Vagina (tissue), 2 donors: ENCODE measurements around the gene HAO2. TPM values are rescaled to one million over a fixed set of nuclear protein-coding genes. Genes with fewer than 3 reads are reported as not detected.

Experiments
- DNase-seq, 2 donors: peaks; one replicate each; pipeline ENCODE4 v3.0.0-alpha.2; 2017; ENCODE audit errors: extremely low spot score in 2 of 2
- H3K27ac ChIP-seq: fragments of 200-600 bp; sonication (generic); one replicate; pipeline ENCODE4 v1.5.1; 2019
- H3K27me3 ChIP-seq: fragments of 200-600 bp; sonication (generic); one replicate; pipeline ENCODE4 v1.5.1; 2019
- H3K36me3 ChIP-seq, 2 donors: fragments of 200-600 bp; sonication (generic); one replicate each; pipeline ENCODE4 v1.5.1; 2017 to 2019
- H3K4me1 ChIP-seq: fragments of 200-600 bp; sonication (generic); one replicate; pipeline ENCODE4 v1.5.1; 2019
- H3K4me3 ChIP-seq, 2 donors: fragments of 200-600 bp; sonication (generic); 1 replicate in 1 of 2; 2 replicates in 1 of 2; pipeline ENCODE4 v1.5.1; 2016 to 2019
- H3K9me3 ChIP-seq: fragments of 200-600 bp; sonication (generic); one replicate; pipeline ENCODE4 v1.5.1; 2019
- CTCF ChIP-seq, 3 experiments: fragments of 450-650 bp in 2 of 3; fragments of 200-600 bp in 1 of 3; sonication (generic) in 1 of 3; IDR thresholded peaks; one replicate each; pipeline ENCODE4 v1.5.1; 2017 to 2019; ENCODE audit warnings: antibody characterized with exemption in 3 of 3, mild to moderate bottlenecking in 2 of 3, moderate library complexity in 2 of 3
- POLR2A ChIP-seq, 2 donors: fragments of 450-650 bp; IDR thresholded peaks; one replicate each; pipeline ENCODE4 v1.6.1; 2017; ENCODE audit warnings: antibody characterized with exemption in 2 of 2, mild to moderate bottlenecking in 2 of 2, moderate library complexity in 2 of 2
- POLR2AphosphoS5 ChIP-seq, 2 donors: sonication (generic); formaldehyde crosslinking; IDR thresholded peaks; one replicate each; pipeline ENCODE4 v1.9.0; 2017; ENCODE audit warnings: antibody characterized with exemption in 2 of 2, mild to moderate bottlenecking in 2 of 2, low read depth in 1 of 2; ENCODE audit not compliant: insufficient read depth in 1 of 2
- intact Hi-C: fragments of 100-400 bp; cut with DNase I; formaldehyde crosslinking; loops from one replicate; pipeline ENCODE4 v1.15.1; 2023
- total RNA-seq: library from RNA; depleted of rRNA; stranded (reverse); fragments of >200 nt; gene quantifications from one replicate; pipeline ENCODE4 v1.2.3, GENCODE V29; 2016

The HAO2 gene
- total RNA-seq, 1 donor from 2014 or later = not detected

GRCh38 chr1:119429687-119430086 is 61.1 kb downstream of the HAO2 start:
- H3K27ac ChIP-seq = no peak overlapping the region
- no peaks in the 10 kb centered on the region for H3K27me3 ChIP-seq
- no peaks in the 10 kb centered on the region for H3K4me1 ChIP-seq
- H3K4me3 ChIP-seq = no peak overlapping the region
- intact Hi-C loops = no loop called here
- TF ChIP-seq POLR2A (IDR thresholded peaks at IDR 0.05) (no peak), CTCF (IDR thresholded peaks at IDR 0.05) (no peak), POLR2AphosphoS5 (IDR thresholded peaks at IDR 0.05; ENCODE audit: insufficient read depth in 1 of 2, low read depth in 1 of 2) (no peak)
- no peaks in the 10 kb centered on the region for H3K36me3 ChIP-seq
- DNase-seq = no peak
- H3K9me3 ChIP-seq = no peaks in the 10 kb centered on the region

- Histone ChIP-seq H3K9me3 (no peaks in the 10 kb centered on the region), H3K36me3 (no peaks in the 10 kb centered on the region), H3K4me1 (no peaks in the 10 kb centered on the region), H3K4me3 (no peak overlapping the region), H3K27ac (no peak overlapping the region), H3K27me3 (no peaks in the 10 kb centered on the region)
- no peak for DNase-seq
- intact Hi-C loops = no loop called here
- TF ChIP-seq CTCF (IDR thresholded peaks at IDR 0.05) (no peak), POLR2A (IDR thresholded peaks at IDR 0.05) (no peak), POLR2AphosphoS5 (IDR thresholded peaks at IDR 0.05; ENCODE audit: insufficient read depth in 1 of 2, low read depth in 1 of 2) (no peak)
These were observed 61.9 kb downstream of the HAO2 start for GRCh38 chr1:119430486-119430885.

- TF ChIP-seq POLR2AphosphoS5 (IDR thresholded peaks at IDR 0.05; ENCODE audit: insufficient read depth in 1 of 2, low read depth in 1 of 2) = no peak
- no peak for TF ChIP-seq CTCF (IDR thresholded peaks at IDR 0.05)
- TF ChIP-seq POLR2A (IDR thresholded peaks at IDR 0.05) = no peak
- intact Hi-C loops = no loop called here
- no peak overlapping the region for H3K27ac ChIP-seq
These were observed 63.3 kb downstream of the HAO2 start for GRCh38 chr1:119431836-119432235.

GRCh38 chr1:119435052-119435451 is 66.5 kb downstream of the HAO2 start:
- intact Hi-C loops = no loop called here
- no peak for DNase-seq
- no peak overlapping the region for H3K4me3 ChIP-seq
- no peaks in the 10 kb centered on the region for H3K9me3 ChIP-seq
- H3K27me3 ChIP-seq = no peaks in the 10 kb centered on the region
- TF ChIP-seq POLR2AphosphoS5 (IDR thresholded peaks at IDR 0.05; ENCODE audit: insufficient read depth in 1 of 2, low read depth in 1 of 2) = no peak
- no peaks in the 10 kb centered on the region for H3K36me3 ChIP-seq
- H3K27ac ChIP-seq = no peak overlapping the region
- H3K4me1 ChIP-seq = no peaks in the 10 kb centered on the region

More at GRCh38 chr1:119431836-119432235, 63.3 kb downstream of the HAO2 start:
- no peaks in the 10 kb centered on the region for H3K4me1 ChIP-seq
- DNase-seq = no peak
- no peak overlapping the region for H3K4me3 ChIP-seq
- H3K27me3 ChIP-seq = no peaks in the 10 kb centered on the region
- H3K36me3 ChIP-seq = no peaks in the 10 kb centered on the region
- H3K9me3 ChIP-seq = no peaks in the 10 kb centered on the region

- H3K27me3 ChIP-seq = no peaks in the 10 kb centered on the region
- no peaks in the 10 kb centered on the region for H3K36me3 ChIP-seq
- DNase-seq = no peak
- H3K27ac ChIP-seq = no peak overlapping the region
- intact Hi-C loops = no loop called here
- no peaks in the 10 kb centered on the region for H3K4me1 ChIP-seq
- no peaks in the 10 kb centered on the region for H3K9me3 ChIP-seq
- TF ChIP-seq POLR2AphosphoS5 (IDR thresholded peaks at IDR 0.05; ENCODE audit: insufficient read depth in 1 of 2, low read depth in 1 of 2) (no peak), POLR2A (IDR thresholded peaks at IDR 0.05) (no peak), CTCF (IDR thresholded peaks at IDR 0.05) (no peak)
- no peak overlapping the region for H3K4me3 ChIP-seq
These were observed 70.2 kb downstream of the HAO2 start for GRCh38 chr1:119438761-119439160.
